Ishikawa (cell line): ENCODE measurements around the gene PLCB1.

ENCODE experiments used
- CEBPB ChIP-seq: IDR thresholded peaks from 2 replicates; pipeline ENCODE4 v1.6.1; 2012
- CREB1 ChIP-seq: IDR thresholded peaks from 2 replicates; pipeline ENCODE4 v1.6.1; 2012; ENCODE audit warnings: low read depth
- EGR1 ChIP-seq: IDR thresholded peaks from 2 replicates; pipeline ENCODE4 v1.6.1; 2012
- EP300 ChIP-seq: IDR thresholded peaks from 2 replicates; pipeline ENCODE4 v1.6.1; 2012; ENCODE audit warnings: borderline replicate concordance
- FOXM1 ChIP-seq: IDR thresholded peaks from 2 replicates; pipeline ENCODE4 v1.6.1; 2012; ENCODE audit warnings: low read depth, borderline replicate concordance
- NFIC ChIP-seq: IDR thresholded peaks from 2 replicates; pipeline ENCODE4 v1.6.1; 2012
- RAD21 ChIP-seq: IDR thresholded peaks from 2 replicates; pipeline ENCODE4 v1.6.1; 2012; ENCODE audit warnings: low read depth
- TAF1 ChIP-seq: IDR thresholded peaks from 2 replicates; pipeline ENCODE4 v1.6.1; 2012; ENCODE audit warnings: low read depth, mild to moderate bottlenecking
- TCF12 ChIP-seq: IDR thresholded peaks from 2 replicates; pipeline ENCODE4 v1.6.1; 2012; ENCODE audit warnings: low read depth
- TEAD4 ChIP-seq: IDR thresholded peaks from 2 replicates; pipeline ENCODE4 v1.6.1; 2012
- YY1 ChIP-seq: IDR thresholded peaks from 2 replicates; pipeline ENCODE4 v1.6.1; 2012; ENCODE audit warnings: low read depth
- ZBTB7A ChIP-seq: IDR thresholded peaks from 2 replicates; pipeline ENCODE4 v1.6.1; 2012; ENCODE audit warnings: low read depth
- TF ChIP-seq, protein P1 (sequence below): IDR thresholded peaks from 2 replicates; pipeline ENCODE4 v1.6.1; 2012
- TF ChIP-seq, protein P2 (sequence below): IDR thresholded peaks from 2 replicates; pipeline ENCODE4 v1.6.1; 2012
- TF ChIP-seq, protein P3 (sequence below): IDR thresholded peaks from 2 replicates; pipeline ENCODE4 v1.6.1; 2012; ENCODE audit warnings: low read depth, mild to moderate bottlenecking

PLCB1 gene

GRCh38 chr20:8291200-8291599, 159.1 kb downstream of the PLCB1 start:
- TF ChIP-seq TEAD4 = no peak
- TF ChIP-seq, protein P1, sequence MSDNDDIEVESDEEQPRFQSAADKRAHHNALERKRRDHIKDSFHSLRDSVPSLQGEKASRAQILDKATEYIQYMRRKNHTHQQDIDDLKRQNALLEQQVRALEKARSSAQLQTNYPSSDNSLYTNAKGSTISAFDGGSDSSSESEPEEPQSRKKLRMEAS = no peak
- no peak for TF ChIP-seq CREB1
- TF ChIP-seq RAD21 = no peak
- TF ChIP-seq CEBPB = no peak

DNA sequence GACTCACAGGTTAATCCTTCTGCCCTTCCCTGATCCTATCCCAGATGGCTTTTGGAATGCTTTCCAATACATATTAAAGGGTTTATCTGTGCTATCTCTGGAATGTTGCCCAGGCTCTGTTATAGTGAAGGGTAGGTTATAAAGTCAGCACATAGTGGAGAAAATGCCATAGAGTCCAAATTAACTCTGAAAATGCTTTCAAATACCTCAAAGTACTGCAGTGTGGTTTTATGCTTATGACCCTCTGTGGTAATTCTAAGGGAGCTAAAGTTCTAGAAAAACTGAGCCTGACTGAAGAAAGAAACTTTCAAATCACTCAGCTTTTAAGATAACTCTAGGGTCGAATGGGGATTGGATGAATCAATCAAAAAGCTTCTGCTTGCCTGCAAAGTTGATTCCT, 159.8 kb downstream of the PLCB1 start:
- TF ChIP-seq CEBPB (no peak), TEAD4 (no peak), FOXM1 (no peak), EGR1 (no peak)

DNA sequence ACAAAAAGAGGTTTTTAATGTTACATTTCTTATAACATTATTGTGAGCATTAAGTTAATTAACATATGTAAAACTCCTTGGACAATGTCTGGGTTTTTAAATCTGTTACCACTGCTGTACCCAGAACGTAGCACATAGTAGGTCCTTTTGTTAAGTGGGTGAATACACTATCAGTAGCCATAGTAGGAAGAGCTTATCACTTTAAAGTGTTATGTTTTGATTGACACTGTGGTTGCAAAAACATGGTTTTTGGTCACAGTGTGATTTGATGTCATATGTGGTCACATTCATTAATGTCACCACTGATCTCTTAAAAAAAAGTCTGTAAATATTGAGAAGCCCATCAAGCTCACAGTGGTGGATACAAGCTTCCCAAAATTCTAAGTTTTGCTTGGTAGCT, 160.7 kb downstream of the PLCB1 start:
- TF ChIP-seq YY1 (no peak), NFIC (no peak), CEBPB (no peak), TEAD4 (no peak), CREB1 (no peak), EGR1 (no peak), EP300 (no peak), FOXM1 (no peak), RAD21 (no peak), ZBTB7A (no peak), TAF1 (no peak), TCF12 (no peak)
- TF ChIP-seq, protein P2, sequence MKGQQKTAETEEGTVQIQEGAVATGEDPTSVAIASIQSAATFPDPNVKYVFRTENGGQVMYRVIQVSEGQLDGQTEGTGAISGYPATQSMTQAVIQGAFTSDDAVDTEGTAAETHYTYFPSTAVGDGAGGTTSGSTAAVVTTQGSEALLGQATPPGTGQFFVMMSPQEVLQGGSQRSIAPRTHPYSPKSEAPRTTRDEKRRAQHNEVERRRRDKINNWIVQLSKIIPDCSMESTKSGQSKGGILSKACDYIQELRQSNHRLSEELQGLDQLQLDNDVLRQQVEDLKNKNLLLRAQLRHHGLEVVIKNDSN = no peak
- TF ChIP-seq, protein P1 = no peak
- TF ChIP-seq, protein P3, sequence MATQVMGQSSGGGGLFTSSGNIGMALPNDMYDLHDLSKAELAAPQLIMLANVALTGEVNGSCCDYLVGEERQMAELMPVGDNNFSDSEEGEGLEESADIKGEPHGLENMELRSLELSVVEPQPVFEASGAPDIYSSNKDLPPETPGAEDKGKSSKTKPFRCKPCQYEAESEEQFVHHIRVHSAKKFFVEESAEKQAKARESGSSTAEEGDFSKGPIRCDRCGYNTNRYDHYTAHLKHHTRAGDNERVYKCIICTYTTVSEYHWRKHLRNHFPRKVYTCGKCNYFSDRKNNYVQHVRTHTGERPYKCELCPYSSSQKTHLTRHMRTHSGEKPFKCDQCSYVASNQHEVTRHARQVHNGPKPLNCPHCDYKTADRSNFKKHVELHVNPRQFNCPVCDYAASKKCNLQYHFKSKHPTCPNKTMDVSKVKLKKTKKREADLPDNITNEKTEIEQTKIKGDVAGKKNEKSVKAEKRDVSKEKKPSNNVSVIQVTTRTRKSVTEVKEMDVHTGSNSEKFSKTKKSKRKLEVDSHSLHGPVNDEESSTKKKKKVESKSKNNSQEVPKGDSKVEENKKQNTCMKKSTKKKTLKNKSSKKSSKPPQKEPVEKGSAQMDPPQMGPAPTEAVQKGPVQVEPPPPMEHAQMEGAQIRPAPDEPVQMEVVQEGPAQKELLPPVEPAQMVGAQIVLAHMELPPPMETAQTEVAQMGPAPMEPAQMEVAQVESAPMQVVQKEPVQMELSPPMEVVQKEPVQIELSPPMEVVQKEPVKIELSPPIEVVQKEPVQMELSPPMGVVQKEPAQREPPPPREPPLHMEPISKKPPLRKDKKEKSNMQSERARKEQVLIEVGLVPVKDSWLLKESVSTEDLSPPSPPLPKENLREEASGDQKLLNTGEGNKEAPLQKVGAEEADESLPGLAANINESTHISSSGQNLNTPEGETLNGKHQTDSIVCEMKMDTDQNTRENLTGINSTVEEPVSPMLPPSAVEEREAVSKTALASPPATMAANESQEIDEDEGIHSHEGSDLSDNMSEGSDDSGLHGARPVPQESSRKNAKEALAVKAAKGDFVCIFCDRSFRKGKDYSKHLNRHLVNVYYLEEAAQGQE = no peak

DNA sequence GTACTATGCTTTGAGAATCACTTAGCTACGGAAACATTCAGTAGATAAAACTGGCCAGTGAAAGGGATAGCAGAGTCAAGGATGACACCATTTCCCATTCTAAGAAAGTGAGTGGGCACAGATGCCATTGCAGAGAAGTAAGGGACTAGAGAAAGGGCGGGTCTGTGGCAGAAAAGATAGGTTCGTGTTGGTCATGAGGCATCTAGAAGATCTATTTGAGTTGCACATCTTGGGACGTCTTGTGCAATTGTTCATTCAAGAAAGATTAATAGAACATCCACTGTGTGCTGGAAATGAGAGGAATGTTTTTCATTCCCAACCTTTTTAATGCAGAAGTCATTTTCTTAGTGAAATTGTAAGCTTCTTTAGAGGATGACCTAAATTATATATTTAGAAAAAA, 161.7 kb downstream of the PLCB1 start:
- TF ChIP-seq, protein P3 = no peak
- TF ChIP-seq CREB1 (no peak), RAD21 (no peak), TEAD4 (no peak), EP300 (no peak), FOXM1 (no peak), EGR1 (no peak), YY1 (no peak), TAF1 (no peak), ZBTB7A (no peak), CEBPB (no peak), TCF12 (no peak), NFIC (no peak)
- TF ChIP-seq, protein P2 = no peak
- TF ChIP-seq, protein P1 = no peak

GRCh38 chr20:8296536-8296935, 164.5 kb downstream of the PLCB1 start:
- TF ChIP-seq CREB1 (no peak), FOXM1 (no peak), EP300 (no peak), CEBPB (no peak), NFIC (no peak), RAD21 (no peak), TAF1 (no peak)
- TF ChIP-seq, protein P3 = no peak
